ENCODE measurements around the gene EYA4. TPM values are rescaled to one million over a fixed set of nuclear protein-coding genes. Genes with fewer than 3 reads are reported as not detected.

Gene EYA4
- total and polyA plus RNA-seq, 2 donors (not counting 3 experiments of a cell fraction or from before 2014, with no cell fraction given) = not detected

GRCh38 chr6:133541040-133541439 lies 299.9 kb downstream of the EYA4 start:
- intact Hi-C loops (cut with micrococcal nuclease) (no loop called here), dilution Hi-C loops (cut with MboI; ENCODE audit: extremely low pct_ligation_motif_present, low sequenced_read_pairs) (no loop called here)
- peaks cover under 1 to 5% of the 10 kb centered on the region in 2 experiments for H3K27me3 ChIP-seq (ENCODE audit: control insufficient read depth in 2 of 2, insufficient read depth in 2 of 2, low read length in 2 of 2)
- H3K27ac ChIP-seq (ENCODE audit: insufficient read depth, low read depth, low read length) = no peak overlapping the region
- CTCF ChIA-PET = no interaction called here
- FAIRE-seq (no peak), DNase-seq (ENCODE audit: low read depth, low spot score) (no peak)
- no peak overlapping the region for H2AFZ ChIP-seq (ENCODE audit: low read depth, low read length)
- no peaks in the 10 kb centered on the region for H3K9me1 ChIP-seq (replicated peaks; ENCODE audit: control insufficient read depth, extremely low read depth, insufficient read depth, low read length)
- H3K4me3 ChIP-seq (replicated peaks in 1 of 3; ENCODE audit: insufficient read depth in 1 of 3, low read depth in 1 of 3, low read length in 3 of 3) = no peak overlapping the region
- no peak overlapping the region for H3K4me2 ChIP-seq (ENCODE audit: insufficient read depth, low read length)
- POLR2A ChIA-PET = no interaction called here
- TF ChIP-seq MAX (IDR thresholded peaks at IDR 0.05; ENCODE audit: insufficient read depth, insufficient read length) (no peak), JUN (IDR thresholded peaks at IDR 0.05; ENCODE audit: borderline replicate concordance, insufficient read depth, insufficient read length, low read depth) (no peak), MYC (IDR thresholded peaks at IDR 0.05; ENCODE audit: low read depth, low read length) (no peak), EZH2 (IDR thresholded peaks at IDR 0.05; ENCODE audit: borderline replicate concordance, low read depth, low read length, severe bottlenecking) (no peak), GATA2 (IDR thresholded peaks at IDR 0.05; ENCODE audit: insufficient read depth, insufficient read length, low read depth, low read length) (no peak), POLR2AphosphoS5 (IDR thresholded peaks at IDR 0.05; ENCODE audit: insufficient read depth, low read depth, low read length) (no peak), POLR2A (IDR thresholded peaks at IDR 0.05; ENCODE audit: low read depth, low read length) (no peak)
- peaks cover 10% of the 10 kb centered on the region for H3K4me1 ChIP-seq (ENCODE audit: control insufficient read depth, extremely low read depth, insufficient read depth, low read length)
- H4K20me1 ChIP-seq (replicated peaks; ENCODE audit: control insufficient read depth, extremely low read depth, insufficient read depth, low read length) = no peaks in the 10 kb centered on the region
- BruUV-seq (replicated peaks) = no TSS peak
- H3K9me3 ChIP-seq (replicated peaks; ENCODE audit: control insufficient read depth, insufficient read depth, low read length) = no peaks in the 10 kb centered on the region
- no peaks in the 10 kb centered on the region for H3K36me3 ChIP-seq (ENCODE audit: control insufficient read depth in 2 of 2, extremely low read depth in 1 of 2, insufficient read depth in 2 of 2, low read length in 2 of 2)
- no peaks in the 10 kb centered on the region for H3K79me2 ChIP-seq (ENCODE audit: control insufficient read depth, insufficient read depth, low read length)
- H3K9ac ChIP-seq (replicated peaks; ENCODE audit: extremely low read depth, insufficient read depth, low read length) = no peak overlapping the region

DNA sequence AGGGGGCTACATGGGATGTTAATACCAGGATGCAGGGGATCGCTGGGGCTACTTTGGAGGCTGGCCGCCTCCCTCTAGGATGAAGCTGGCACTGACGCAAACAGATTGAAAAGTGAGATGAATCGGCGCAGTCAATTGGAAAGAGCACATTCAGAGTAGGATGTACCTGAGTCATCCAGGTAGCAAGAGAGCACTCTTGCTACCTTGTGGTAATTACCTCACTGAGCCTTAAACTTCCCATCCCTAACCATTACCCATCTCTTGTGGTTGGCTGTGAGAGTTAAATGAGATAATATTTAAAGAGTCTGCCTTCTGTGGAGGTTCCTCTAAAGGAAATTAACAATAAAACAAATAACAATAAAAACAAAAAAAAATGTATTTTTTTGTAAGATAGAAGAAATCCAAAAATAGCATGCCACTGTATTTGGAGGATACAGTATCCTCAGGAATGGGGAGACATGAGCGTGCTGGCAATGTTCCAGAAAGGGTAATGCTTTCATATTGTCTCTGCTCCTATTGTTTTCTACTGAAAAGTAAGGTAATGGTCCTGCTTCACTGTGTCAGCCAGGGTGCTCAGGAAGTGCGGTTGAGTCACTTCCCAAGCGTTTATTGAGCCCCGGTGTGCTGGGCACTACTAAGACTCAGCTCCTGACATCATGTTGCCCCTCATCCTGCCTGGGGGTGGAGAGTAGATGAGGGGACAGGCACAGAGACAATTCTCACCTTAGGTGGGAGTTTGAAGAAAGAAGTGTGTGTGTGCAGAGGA lies 301.1 kb downstream of the EYA4 start:
- intact Hi-C loops (cut with micrococcal nuclease) (no loop called here), dilution Hi-C loops (cut with MboI; ENCODE audit: extremely low pct_ligation_motif_present, low sequenced_read_pairs) (no loop called here)
- no peaks in the 10 kb centered on the region for H3K9me3 ChIP-seq (replicated peaks; ENCODE audit: control insufficient read depth, insufficient read depth, low read length)
- H3K4me2 ChIP-seq (ENCODE audit: insufficient read depth, low read length) = peak overlapping the region; percentile 44
- H3K4me1 ChIP-seq (ENCODE audit: control insufficient read depth, extremely low read depth, insufficient read depth, low read length) = peaks cover 10% of the 10 kb centered on the region
- no peak for TF ChIP-seq POLR2A (IDR thresholded peaks at IDR 0.05; ENCODE audit: low read depth, low read length)
- no peak for TF ChIP-seq MAX (IDR thresholded peaks at IDR 0.05; ENCODE audit: insufficient read depth, insufficient read length)
- TF ChIP-seq FOS (IDR thresholded peaks at IDR 0.05; ENCODE audit: borderline replicate concordance, insufficient read depth, low read length) = peak; percentile 82
- TF ChIP-seq JUN (IDR thresholded peaks at IDR 0.05; ENCODE audit: borderline replicate concordance, insufficient read depth, insufficient read length, low read depth) = peak; percentile 52
- peaks cover 0 to 5% of the 10 kb centered on the region in 2 experiments for H3K27me3 ChIP-seq (ENCODE audit: control insufficient read depth in 2 of 2, insufficient read depth in 2 of 2, low read length in 2 of 2)
- ChIA-PET CTCF (interaction anchor here (1.0 to 1.3 kb wide), 2 partner anchors 9 to 382 kb away, joined by 3 read pairs; no protein-coding TSS in a partner anchor), POLR2A (no interaction called here)
- H3K9ac ChIP-seq (replicated peaks; ENCODE audit: extremely low read depth, insufficient read depth, low read length) = no peak overlapping the region
- no peak overlapping the region for H3K4me3 ChIP-seq (replicated peaks in 1 of 3; ENCODE audit: insufficient read depth in 1 of 3, low read depth in 1 of 3, low read length in 3 of 3)
- no peak overlapping the region for H2AFZ ChIP-seq (ENCODE audit: low read depth, low read length)
- no peaks in the 10 kb centered on the region for H4K20me1 ChIP-seq (replicated peaks; ENCODE audit: control insufficient read depth, extremely low read depth, insufficient read depth, low read length)
- H3K36me3 ChIP-seq (ENCODE audit: control insufficient read depth in 2 of 2, extremely low read depth in 1 of 2, insufficient read depth in 2 of 2, low read length in 2 of 2) = no peaks in the 10 kb centered on the region
- no TSS peak for BruUV-seq (replicated peaks)
- DNase-seq (ENCODE audit: low read depth, low spot score) = peak; percentile 50
- H3K27ac ChIP-seq (ENCODE audit: insufficient read depth, low read depth, low read length) = no peak overlapping the region
- H3K79me2 ChIP-seq (ENCODE audit: control insufficient read depth, insufficient read depth, low read length) = no peaks in the 10 kb centered on the region
- FAIRE-seq = peak; percentile 59
- H3K9me1 ChIP-seq (replicated peaks; ENCODE audit: control insufficient read depth, extremely low read depth, insufficient read depth, low read length) = no peaks in the 10 kb centered on the region
